AG10803 (cell line): ENCODE results near the gene CD226.

Experiments
- DNase-seq: peaks from one replicate; pipeline ENCODE4 v3.0.0; 2010; ENCODE audit warnings: low read depth
- H3K4me3 ChIP-seq: 2 replicates; pipeline ENCODE4 v1.5.1; 2011; ENCODE audit warnings: mild to moderate bottlenecking, low read length, control low read depth
- TF ChIP-seq, protein P1 (sequence below): conservative IDR thresholded peaks from 2 replicates; pipeline ENCODE4 v1.5.1; 2011; ENCODE audit warnings: mild to moderate bottlenecking, low read length, control low read depth, inconsistent platforms

CD226 gene

DNA sequence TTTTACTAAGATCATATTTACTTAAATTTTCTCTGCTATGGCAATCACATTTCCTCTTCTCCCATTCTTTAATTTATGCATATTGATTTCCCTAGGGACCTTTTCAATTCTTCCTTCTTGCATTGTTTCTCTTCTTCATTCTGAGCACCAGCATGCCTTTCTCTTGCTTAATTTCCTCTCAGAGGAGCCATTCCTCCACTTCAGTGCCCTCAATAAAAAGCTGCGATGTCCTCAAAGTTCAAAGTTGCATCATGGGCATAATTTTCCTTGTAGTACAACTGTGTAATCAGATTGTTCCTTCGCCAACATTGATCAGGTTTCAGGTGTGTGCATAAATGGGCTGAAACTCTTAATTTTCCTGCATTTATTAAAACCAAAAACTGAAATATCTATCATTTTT, 21.8 kb upstream of the CD226 start:
- peak; percentile 52 for DNase-seq
- H3K4me3 ChIP-seq = no peak overlapping the region
- TF ChIP-seq, protein P1, sequence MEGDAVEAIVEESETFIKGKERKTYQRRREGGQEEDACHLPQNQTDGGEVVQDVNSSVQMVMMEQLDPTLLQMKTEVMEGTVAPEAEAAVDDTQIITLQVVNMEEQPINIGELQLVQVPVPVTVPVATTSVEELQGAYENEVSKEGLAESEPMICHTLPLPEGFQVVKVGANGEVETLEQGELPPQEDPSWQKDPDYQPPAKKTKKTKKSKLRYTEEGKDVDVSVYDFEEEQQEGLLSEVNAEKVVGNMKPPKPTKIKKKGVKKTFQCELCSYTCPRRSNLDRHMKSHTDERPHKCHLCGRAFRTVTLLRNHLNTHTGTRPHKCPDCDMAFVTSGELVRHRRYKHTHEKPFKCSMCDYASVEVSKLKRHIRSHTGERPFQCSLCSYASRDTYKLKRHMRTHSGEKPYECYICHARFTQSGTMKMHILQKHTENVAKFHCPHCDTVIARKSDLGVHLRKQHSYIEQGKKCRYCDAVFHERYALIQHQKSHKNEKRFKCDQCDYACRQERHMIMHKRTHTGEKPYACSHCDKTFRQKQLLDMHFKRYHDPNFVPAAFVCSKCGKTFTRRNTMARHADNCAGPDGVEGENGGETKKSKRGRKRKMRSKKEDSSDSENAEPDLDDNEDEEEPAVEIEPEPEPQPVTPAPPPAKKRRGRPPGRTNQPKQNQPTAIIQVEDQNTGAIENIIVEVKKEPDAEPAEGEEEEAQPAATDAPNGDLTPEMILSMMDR = no peak

DNA sequence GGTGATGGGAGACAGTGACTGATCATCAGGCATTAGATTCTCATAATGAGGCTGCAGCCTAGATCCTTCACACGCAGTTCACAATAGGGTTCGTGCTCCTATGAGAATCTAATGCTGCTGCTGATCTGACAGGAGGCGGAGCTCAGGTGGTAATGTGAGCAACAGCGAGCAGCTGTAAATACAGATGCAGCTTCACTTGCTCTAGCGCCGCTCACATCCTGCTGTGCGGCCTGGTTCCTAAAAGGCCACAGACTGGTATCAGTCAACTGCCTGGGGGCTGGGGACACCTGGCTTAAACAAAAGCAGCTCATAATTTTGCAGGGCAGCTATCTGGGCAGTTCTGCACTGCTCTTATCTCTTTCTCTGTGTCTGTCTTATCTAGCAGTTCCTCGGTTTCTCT, 20.4 kb upstream of the CD226 start:
- no peak for DNase-seq

DNA sequence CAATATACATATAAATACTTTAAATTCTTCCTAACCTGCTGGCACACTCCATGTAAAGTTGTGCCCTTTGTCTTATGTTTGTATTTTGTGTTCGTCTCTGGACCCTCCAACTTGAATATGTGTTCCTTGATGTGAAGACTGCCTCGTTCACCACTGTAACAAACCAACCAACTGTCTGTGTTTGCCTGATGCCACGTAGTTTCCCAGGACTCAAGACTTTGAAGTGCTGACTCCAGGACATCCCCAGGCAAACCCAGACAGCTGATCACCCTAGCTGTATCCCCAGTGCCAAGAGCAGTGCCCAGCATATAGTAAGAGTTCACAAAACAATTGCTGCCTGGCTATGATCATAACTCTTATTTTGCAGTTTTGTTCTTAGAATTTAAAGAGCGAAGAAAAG, 15.5 kb upstream of the CD226 start:
- DNase-seq = no peak
- no peak overlapping the region for H3K4me3 ChIP-seq
- TF ChIP-seq, protein P1 = no peak

More for the DNA sequence above, 20.4 kb upstream of the CD226 start:
- H3K4me3 ChIP-seq = no peak overlapping the region
- TF ChIP-seq, protein P1 = no peak

DNA sequence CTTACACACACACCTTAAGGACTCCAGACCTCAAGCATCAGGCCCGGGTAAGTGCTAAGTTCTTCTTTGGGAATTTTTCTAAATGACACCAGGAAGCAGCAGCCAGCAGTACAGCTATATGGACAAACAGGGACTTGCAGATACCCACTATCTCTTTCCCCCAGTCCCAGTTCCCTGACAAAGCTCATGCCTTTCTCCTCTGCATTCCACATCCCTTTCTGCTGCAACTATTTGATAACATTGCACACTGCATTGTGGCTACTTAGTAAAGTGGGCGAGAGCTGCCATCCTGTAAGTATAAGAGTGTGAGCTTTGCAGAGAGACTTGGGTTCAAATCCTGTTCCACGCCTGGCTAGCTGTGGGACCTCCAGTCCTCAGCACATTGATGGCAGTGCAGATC, 14.0 kb upstream of the CD226 start:
- H3K4me3 ChIP-seq = no peak overlapping the region
- DNase-seq = no peak
- TF ChIP-seq, protein P1 = no peak

DNA sequence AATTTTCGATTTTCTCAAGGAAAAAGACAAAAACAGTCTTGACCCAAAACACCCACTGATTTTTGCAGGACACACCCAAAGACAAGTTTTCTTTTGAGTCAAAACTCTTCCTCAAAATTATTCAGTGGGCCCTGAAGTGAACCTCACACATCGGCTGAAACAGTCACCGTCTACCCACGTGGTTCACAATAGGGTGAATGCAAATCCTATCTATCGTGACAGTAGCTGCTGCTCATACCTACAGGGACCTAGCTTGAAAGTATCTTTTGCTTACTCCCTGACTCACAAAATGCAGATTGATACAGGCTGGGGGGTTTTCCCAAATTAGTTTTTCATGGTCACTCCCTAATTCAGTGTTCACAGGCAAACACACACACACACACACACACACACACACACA, 10.7 kb upstream of the CD226 start:
- TF ChIP-seq, protein P1 = no peak
- no peak for DNase-seq
- no peak overlapping the region for H3K4me3 ChIP-seq

DNA sequence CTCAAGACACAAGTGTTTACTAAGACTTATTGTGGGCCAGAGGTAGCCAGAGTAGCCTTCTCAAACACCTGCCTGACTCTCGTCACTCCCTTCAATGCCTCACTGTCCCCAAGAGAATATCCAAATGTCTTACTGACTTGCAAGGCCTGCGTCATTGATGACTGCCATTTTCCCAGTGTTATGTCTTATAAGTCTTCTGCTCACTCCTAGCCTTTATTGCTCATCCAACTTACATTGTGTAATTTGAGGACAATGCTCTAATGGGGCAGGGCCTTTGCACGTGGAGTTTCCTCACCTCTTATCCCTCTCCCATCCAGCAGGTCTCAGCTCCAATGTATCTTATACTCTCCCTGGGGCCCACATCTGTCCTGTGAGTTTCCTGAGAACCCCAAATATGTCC, 10.1 kb upstream of the CD226 start:
- no peak overlapping the region for H3K4me3 ChIP-seq
- no peak for DNase-seq
- TF ChIP-seq, protein P1 = no peak

DNA sequence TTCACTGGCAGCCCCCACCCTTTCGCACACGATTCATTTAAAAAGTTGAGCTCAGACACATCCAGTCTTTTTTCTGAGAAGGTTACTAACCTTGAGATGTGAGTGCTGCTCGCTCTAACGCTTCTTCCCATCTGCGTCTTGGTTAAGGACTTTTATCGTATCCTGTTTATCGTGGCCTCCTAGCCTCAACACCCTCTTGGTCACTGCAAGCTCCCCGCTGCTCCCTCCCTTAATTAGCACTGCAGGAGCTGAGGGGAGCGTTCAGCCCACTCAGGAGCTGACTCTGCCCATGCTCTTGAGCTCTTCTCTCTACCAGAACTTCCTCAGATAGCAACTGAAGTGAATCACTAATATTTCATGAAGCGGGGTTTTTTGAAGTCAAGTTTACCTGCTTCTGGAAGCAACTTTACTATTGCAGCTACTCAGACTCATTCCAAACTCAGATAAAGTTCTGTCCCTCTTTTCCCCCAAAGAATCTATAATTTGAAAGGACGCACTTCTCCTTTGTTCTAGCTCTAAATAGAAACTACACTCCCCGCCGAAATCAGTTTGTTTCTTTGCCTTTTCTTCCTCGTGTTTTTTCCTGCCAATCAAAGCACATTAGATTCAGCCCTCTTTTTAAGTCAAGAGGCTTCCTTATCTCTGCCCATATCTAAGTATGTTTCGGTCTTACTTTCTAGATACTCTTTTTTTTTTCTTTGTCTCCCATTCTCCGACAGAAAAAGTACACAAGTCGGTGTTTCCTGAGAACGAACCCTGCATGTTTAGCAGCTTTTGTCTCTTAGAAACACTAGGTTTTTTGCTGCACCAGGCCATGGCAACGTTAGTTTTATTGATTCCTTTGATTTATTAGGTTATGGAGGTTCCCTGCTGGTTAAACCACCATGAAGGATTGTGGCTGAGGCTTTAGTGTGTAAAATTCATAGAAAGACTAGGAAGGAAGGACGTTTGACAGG, 9.3 kb upstream of the CD226 start:
- TF ChIP-seq, protein P1 = no peak
- DNase-seq = no peak
- no peak overlapping the region for H3K4me3 ChIP-seq
